Esophagus (tissue), 2 donors: ENCODE results near the gene NOP14. TPM values are rescaled to one million over a fixed set of nuclear protein-coding genes. Genes with fewer than 3 reads are reported as not detected.
"Not testable (repeated sequence)": the region's sequence is repeated elsewhere in the genome, so short reads cannot be mapped to it uniquely, and the experiment has no call there.

ENCODE experiments used
- H3K27ac ChIP-seq, 2 donors: one replicate each; pipeline ENCODE4 v1.5.1; 2013; ENCODE audit warnings: low read depth in 2 of 2, mild to moderate bottlenecking in 2 of 2, inconsistent platforms in 1 of 2, low read length in 1 of 2, moderate library complexity in 1 of 2
- H3K27me3 ChIP-seq, 2 donors: one replicate each; pipeline ENCODE4 v1.6.1; 2013; ENCODE audit warnings: low read length in 2 of 2, control low read depth in 1 of 2, mild to moderate bottlenecking in 1 of 2; ENCODE audit not compliant: insufficient read depth in 2 of 2, control insufficient read depth in 1 of 2
- H3K36me3 ChIP-seq, 2 donors: one replicate each; pipeline ENCODE4 v1.6.1; 2013; ENCODE audit warnings: low read length in 1 of 2; ENCODE audit not compliant: control insufficient read depth in 2 of 2, insufficient read depth in 2 of 2
- H3K4me1 ChIP-seq, 2 donors: one replicate each; pipeline ENCODE4 v1.6.1; 2013; ENCODE audit warnings: low read length in 1 of 2; ENCODE audit not compliant: control insufficient read depth in 2 of 2, insufficient read depth in 2 of 2
- H3K4me3 ChIP-seq, 2 donors: one replicate each; pipeline ENCODE4 v1.5.1; 2013; ENCODE audit warnings: low read length in 2 of 2, mild to moderate bottlenecking in 2 of 2, low read depth in 1 of 2, moderate library complexity in 1 of 2
- H3K9me3 ChIP-seq, 2 donors: one replicate each; pipeline ENCODE4 v1.6.1; 2013; ENCODE audit warnings: mild to moderate bottlenecking in 2 of 2, low read depth in 1 of 2, low read length in 1 of 2, moderate library complexity in 1 of 2; ENCODE audit not compliant: control insufficient read depth in 2 of 2, insufficient read depth in 1 of 2
- WGBS, 2 donors: extraction: QIAGEN DNeasy Blood & Tissue Kit; methylation state at CpG; one replicate each; pipeline ENCODE4 v1.1.7; 2013; 5-methylcytosine and 5-hydroxymethylcytosine counted together
- polyA plus RNA-seq, 2 donors: library from polyadenylated mRNA; stranded (reverse); fragments of 200-250 nt; gene quantifications; one replicate each; pipeline ENCODE4 v1.2.3, GENCODE V29; 2013
- donor health status: healthy with polysubstance abuse.
- donor health status: Bipolar disorder and iron deficiency.

Gene NOP14
- polyA plus RNA-seq, 2 donors: 11.9 to 15.1 TPM

DNA sequence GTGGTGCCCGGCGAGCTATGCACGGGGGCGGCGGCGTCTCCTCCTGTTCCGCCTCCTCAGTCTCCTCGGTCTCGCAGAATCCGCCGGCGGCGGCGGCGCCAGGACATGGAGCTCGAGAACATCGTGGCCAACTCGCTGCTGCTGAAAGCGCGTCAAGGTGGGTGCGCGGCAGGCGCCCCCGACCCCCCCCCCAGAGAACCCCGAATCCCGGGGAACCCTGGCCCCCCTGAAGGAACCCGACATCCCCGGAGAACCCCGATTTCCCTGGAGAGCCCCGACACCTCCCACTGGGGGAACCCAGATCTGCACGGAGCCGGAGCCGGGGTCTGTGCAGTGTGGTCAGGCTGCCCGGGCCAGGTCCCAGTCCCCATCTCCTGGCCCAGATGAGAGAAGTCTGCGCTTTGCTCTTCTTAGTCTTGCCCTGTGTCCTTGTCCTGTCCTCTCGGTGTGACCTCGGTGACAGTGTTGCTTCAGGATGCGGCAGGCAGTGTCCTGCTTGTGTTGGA lies 813 bp upstream of the NOP14 start:
- peaks cover 6 to 12% of the 10 kb centered on the region in 2 donors for H3K4me1 ChIP-seq
- peaks cover 2 to 4% of the 10 kb centered on the region in 2 donors for H3K36me3 ChIP-seq
- 0 to 1% methylated on average over 30 to 38 of the region's 38 CpGs for WGBS, 2 donors
- H3K9me3 ChIP-seq: no peaks in the 10 kb centered on the region
- H3K4me3 ChIP-seq: peak overlapping the region; percentile 65 to 96
- H3K27ac ChIP-seq: peak overlapping the region in 1 of 2 donors; percentile 61
- H3K27me3 ChIP-seq: no peaks in the 10 kb centered on the region

DNA sequence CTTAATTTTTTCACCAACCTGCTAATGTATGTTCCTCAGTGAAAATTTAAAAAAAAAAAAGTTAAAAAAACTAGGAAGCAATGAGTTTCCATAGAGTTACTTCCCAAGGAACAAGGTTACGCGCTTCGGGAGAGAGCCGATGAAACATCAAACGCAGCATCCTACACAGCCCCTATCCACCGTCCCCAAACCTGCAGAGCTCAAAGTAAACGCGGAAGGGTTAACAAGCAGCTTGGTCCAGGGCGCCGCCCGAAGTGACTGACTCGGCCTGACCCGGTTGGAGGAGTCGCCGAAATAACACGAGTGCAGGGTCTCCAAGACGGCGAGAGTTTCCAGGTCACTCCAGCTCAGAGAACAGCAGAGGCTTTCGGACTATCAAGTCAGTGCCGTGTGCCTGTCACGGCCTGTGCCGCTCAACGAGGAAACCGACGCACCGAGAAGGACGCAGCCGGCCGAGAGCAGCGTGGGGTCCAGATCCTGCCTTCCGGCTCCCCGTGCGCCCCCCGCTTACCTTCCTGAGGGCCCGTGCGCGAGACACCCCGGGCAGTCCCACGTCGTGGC lies 512 bp downstream of the NOP14 start:
- Histone ChIP-seq H3K27me3 (no peaks in the 10 kb centered on the region), H3K4me1 (peaks cover 6 to 12% of the 10 kb centered on the region in 2 donors), H3K4me3 (peak overlapping the region; percentile 65 to 96), H3K27ac (peak overlapping the region; percentile 87 to 91), H3K9me3 (no peaks in the 10 kb centered on the region), H3K36me3 (peaks cover 2 to 4% of the 10 kb centered on the region in 2 donors)
- 0% methylated on average over 34 to 40 of the region's 40 CpGs for WGBS, 2 donors

DNA sequence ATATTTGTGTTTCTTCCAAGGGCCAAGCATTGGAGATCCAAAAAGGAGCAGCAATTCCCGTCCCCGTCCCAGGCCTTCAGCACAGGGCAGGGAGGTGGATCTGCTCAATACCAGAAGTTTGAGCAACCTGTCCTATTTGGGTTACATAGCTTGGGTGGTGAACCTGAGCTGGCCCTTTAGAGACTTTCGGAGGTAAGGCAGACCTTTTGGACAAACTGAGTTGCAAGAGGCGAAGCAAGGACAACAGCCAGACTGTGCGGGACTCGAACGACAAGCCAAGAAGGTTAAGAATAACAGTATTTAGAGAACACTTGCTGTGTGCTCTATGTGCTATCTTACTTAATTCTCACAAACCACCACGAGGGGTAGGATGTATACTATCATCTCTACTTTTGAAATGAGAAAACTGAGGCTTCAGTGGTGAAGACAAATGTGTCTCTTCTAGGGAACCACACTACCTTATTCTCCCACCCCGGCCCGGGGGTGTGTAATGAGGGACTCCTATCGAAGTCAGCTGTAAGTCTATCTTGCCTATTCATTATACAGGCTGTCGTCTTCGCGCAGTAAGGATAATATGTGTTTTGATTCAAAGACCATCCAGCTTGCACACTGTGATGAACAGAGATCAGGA lies 1.3 kb downstream of the NOP14 start:
- peak overlapping the region; percentile 65 to 96 for H3K4me3 ChIP-seq
- 23 to 25% methylated on average over 14 of the region's 14 CpGs for WGBS, 2 donors

DNA sequence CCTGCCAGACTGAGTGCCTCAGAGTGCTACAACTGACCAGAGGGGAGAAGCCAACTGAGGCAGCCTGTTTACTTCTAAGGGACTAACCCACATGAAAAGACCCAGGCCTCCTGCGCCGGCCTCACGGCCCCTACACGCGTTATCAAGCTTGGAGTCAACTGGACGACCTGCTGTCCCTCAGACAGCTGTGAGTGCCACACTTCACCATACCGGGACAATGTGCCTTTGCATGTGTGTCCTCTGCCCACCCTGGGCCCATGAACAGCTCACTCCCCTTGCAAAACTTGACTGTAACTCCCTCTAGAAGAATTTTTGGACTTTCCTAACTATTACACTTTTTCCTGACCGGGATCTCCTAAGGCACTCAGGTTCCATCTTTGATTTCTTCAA lies 1.8 kb downstream of the NOP14 start:
- 53 to 60% methylated on average over 8 of the region's 8 CpGs for WGBS, 2 donors
- H3K4me3 ChIP-seq: peak overlapping the region in 1 of 2 donors; percentile 65
- H3K27ac ChIP-seq: peak overlapping the region in 1 of 2 donors; percentile 49

More for the DNA sequence above, 1.3 kb downstream of the NOP14 start:
- no peaks in the 10 kb centered on the region for H3K9me3 ChIP-seq
- peaks cover 7 to 8% of the 10 kb centered on the region in 2 donors for H3K36me3 ChIP-seq
- no peaks in the 10 kb centered on the region for H3K27me3 ChIP-seq
- peak overlapping the region in 1 of 2 donors; percentile 21 for H3K27ac ChIP-seq
- peaks cover 6 to 12% of the 10 kb centered on the region in 2 donors for H3K4me1 ChIP-seq

DNA sequence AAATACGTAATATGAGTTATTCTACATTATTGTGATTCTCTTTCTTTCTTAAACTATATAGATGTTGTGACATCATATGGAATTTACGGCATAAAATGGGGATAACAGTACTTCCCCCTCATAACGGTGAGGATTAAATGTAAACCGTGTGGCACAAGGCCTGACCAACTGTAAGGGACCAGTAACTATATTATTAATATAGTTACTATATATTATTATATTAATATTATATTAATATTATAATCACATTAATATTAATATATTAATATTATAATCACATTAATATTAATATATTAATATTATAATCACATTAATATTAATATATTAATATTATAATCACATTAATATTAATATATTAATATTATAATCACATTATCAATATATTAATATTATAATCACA lies 2.8 kb downstream of the NOP14 start:
- not testable (repeated sequence) for H3K27ac ChIP-seq, H3K4me3 ChIP-seq
- WGBS, 2 donors: 87 to 95% methylated on average over 4 of the region's 4 CpGs

More for the DNA sequence above, 1.8 kb downstream of the NOP14 start:
- no peaks in the 10 kb centered on the region for H3K27me3 ChIP-seq
- no peaks in the 10 kb centered on the region for H3K9me3 ChIP-seq
- peaks cover 6 to 12% of the 10 kb centered on the region in 2 donors for H3K4me1 ChIP-seq
- H3K36me3 ChIP-seq: peaks cover 7 to 9% of the 10 kb centered on the region in 2 donors

DNA sequence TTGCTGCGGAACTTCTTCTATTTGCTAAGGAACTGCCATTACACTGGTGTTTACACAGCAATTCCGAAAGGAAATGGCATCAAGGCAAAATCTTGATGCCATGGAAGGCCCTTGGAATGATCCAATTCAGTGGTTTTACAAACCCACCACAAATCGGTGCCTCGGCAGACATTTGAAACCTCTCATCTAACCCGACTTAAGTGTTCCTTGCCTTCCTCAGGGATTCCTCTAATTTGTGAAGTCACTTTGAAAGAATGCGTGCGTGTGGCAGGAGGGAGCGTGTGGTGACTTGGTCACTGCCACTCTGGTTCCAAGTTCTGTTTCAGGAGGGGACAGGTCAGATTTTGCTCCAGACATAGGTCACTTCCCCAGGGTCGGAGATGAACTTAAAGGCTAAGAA lies 4.8 kb downstream of the NOP14 start:
- Histone ChIP-seq H3K36me3 (peaks cover 12 to 24% of the 10 kb centered on the region in 2 donors), H3K4me3 (no peak overlapping the region), H3K27me3 (no peaks in the 10 kb centered on the region), H3K4me1 (peaks cover 3 to 6% of the 10 kb centered on the region in 2 donors), H3K9me3 (no peaks in the 10 kb centered on the region), H3K27ac (no peak overlapping the region)
- WGBS, 2 donors: 66 to 73% methylated on average over 9 of the region's 9 CpGs

More for the DNA sequence above, 2.8 kb downstream of the NOP14 start:
- Histone ChIP-seq H3K4me1 (peaks cover 6 to 12% of the 10 kb centered on the region in 2 donors), H3K36me3 (peaks cover 7 to 14% of the 10 kb centered on the region in 2 donors)
- not testable (repeated sequence) for H3K9me3 ChIP-seq, H3K27me3 ChIP-seq

DNA sequence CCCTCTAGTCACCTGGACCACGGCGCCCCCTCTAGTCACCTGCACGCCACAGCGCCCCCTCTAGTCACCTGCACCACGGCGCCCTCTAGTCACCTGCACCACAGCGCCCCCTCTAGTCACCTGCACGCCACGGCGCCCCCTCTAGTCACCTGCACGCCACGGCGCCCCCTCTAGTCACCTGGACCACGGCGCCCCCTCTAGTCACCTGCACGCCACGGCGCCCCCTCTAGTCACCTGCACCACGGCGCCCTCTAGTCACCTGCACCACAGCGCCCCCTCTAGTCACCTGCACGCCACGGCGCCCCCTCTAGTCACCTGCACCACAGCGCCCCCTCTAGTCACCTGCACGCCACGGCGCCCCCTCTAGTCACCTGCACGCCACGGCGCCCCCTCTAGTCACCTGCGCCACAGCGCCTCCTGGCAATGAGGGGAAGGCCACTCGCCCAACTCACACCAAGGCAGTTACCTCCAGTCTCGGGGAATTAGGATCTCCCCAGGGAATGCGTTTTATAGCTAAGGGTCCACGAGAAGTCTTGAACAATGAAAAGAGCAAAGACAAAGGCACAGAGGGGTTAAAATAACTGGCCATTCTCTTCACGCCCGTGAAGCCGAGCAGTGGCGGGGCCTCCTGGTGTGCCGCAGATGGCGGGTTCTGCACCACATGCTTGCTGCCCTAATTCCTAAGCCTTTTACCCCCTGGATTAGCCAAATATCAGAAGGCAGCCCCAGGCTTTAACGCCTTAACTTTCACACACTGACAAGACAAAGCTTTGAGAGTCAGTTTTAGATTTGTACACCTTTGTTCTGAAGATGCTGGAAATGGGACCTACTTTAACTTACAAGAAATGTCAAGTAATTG lies 7.8 kb downstream of the NOP14 start:
- H3K4me3 ChIP-seq, H3K27ac ChIP-seq, H3K4me1 ChIP-seq, H3K9me3 ChIP-seq, H3K27me3 ChIP-seq: not testable (repeated sequence)
- H3K36me3 ChIP-seq: peaks cover 20 to 38% of the 10 kb centered on the region in 2 donors
- WGBS, 2 donors: 96% methylated on average over 41 to 44 of the region's 44 CpGs

DNA sequence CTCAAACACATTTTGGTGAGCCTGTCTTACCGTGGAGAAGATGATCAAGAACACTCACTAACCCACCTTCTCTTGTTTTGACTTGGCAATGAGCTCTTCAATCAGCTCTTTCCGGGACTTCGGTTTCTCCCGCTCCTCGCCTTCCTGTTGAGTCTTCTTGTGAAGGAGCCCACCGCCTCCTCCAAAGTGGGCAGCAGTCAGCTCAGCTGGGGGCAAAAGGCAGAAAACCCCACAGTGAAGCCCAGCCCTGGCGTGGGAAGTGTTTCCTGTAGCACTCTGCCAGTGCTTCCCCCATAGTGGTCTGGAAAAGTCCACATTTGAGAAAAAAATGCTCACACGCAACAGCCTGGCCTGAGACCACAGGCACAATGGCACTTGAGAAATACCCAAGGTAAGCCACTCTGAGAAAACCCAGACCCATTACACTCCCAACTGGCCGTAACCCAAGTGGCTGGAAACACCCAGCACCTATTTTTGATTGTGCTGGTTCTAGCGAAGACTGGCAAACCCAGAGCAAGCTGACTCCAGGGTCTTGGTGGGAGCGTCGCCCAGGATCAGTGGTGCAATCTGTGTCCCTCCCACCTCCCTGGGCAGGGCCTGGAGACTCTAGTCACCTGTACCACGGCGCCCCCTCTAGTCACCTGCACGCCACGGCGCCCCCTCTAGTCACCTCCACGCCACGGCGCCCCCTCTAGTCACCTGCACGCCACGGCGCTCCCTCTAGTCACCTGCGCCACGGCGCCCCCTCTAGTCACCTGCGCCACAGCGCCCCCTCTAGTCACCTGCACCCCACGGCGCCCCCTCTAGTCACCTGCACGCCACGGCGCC lies 8.6 kb downstream of the NOP14 start:
- peaks cover 28 to 45% of the 10 kb centered on the region in 2 donors for H3K36me3 ChIP-seq
- no peaks in the 10 kb centered on the region for H3K27me3 ChIP-seq
- H3K4me1 ChIP-seq: no peaks in the 10 kb centered on the region
- whole genome bisulfite sequencing, 2 donors: 87 to 88% methylated on average over 33 of the region's 33 CpGs
- H3K9me3 ChIP-seq: no peaks in the 10 kb centered on the region
- no peak overlapping the region for H3K27ac ChIP-seq
- no peak overlapping the region for H3K4me3 ChIP-seq

DNA sequence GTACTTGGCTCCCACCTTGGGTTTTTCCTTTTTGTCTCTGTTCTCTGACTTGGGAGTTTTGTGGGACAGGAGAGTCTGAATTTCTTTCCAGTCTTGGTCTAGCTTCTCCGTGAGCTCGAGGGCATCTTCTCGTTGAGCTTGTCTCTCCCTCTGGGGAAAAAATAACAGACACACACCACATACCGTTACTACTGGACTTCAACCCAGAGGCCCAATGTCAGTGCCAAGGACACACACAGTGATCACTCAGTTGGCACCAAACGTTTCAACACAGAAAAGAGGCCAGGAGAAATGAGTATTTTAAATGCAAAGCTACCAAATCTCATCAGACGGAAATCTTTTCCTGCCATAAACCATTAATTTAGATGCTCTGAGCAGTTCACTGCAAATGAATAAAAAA lies 9.7 kb downstream of the NOP14 start:
- Histone ChIP-seq H3K4me1 (no peaks in the 10 kb centered on the region), H3K27ac (no peak overlapping the region), H3K36me3 (peaks cover 31 to 47% of the 10 kb centered on the region in 2 donors), H3K4me3 (no peak overlapping the region), H3K9me3 (no peaks in the 10 kb centered on the region), H3K27me3 (no peaks in the 10 kb centered on the region)
- WGBS, 2 donors: 77 to 82% methylated on average over 6 of the region's 6 CpGs
